Osteoblast (primary cell): ENCODE results near the gene SUCLA2. TPM values are rescaled to one million over a fixed set of nuclear protein-coding genes. Genes with fewer than 3 reads are reported as not detected.

Experiments used
- DNase-seq: peaks from one replicate; pipeline ENCODE4 v3.0.0; 2011; ENCODE audit warnings: low spot score, mixed read lengths; ENCODE audit not compliant: insufficient read length; ENCODE audit errors: missing footprints
- H2AFZ ChIP-seq: 2 replicates; pipeline ENCODE4 v1.6.0; 2011; ENCODE audit warnings: mild to moderate bottlenecking, low read length
- H3K27ac ChIP-seq: 2 replicates; pipeline ENCODE4 v1.5.1; 2011; ENCODE audit warnings: mild to moderate bottlenecking, low read depth, low read length, moderate library complexity
- H3K27me3 ChIP-seq: 2 replicates; pipeline ENCODE4 v1.6.0; 2012; ENCODE audit warnings: mild to moderate bottlenecking, control low read depth, inconsistent platforms, low read length, moderate library complexity; ENCODE audit not compliant: insufficient read depth
- H3K36me3 ChIP-seq: 2 replicates; pipeline ENCODE4 v1.5.1; 2011; ENCODE audit warnings: mild to moderate bottlenecking, low read length, control low read depth, moderate library complexity; ENCODE audit not compliant: insufficient read depth
- H3K4me1 ChIP-seq: 2 replicates; pipeline ENCODE4 v1.5.1; 2011; ENCODE audit warnings: mild to moderate bottlenecking, low read length, control low read depth, moderate library complexity; ENCODE audit not compliant: insufficient read depth
- H3K4me2 ChIP-seq: 2 replicates; pipeline ENCODE4 v1.6.0; 2011; ENCODE audit warnings: mild to moderate bottlenecking, low read length; ENCODE audit not compliant: insufficient read depth
- H3K4me3 ChIP-seq: fragments of 200-600 bp; sonication (generic); 3 replicates; pipeline ENCODE4 v1.5.1; 2012; ENCODE audit warnings: mild to moderate bottlenecking, low read length, inconsistent platforms; ENCODE audit not compliant: insufficient read depth
- H3K79me2 ChIP-seq: 2 replicates; pipeline ENCODE4 v1.6.0; 2012; ENCODE audit warnings: mild to moderate bottlenecking, low read length, control low read depth, inconsistent platforms; ENCODE audit not compliant: insufficient read depth
- H3K9me3 ChIP-seq: 2 replicates; pipeline ENCODE4 v1.5.1; 2011; ENCODE audit warnings: low read depth, low read length, control low read depth
- H4K20me1 ChIP-seq: 2 replicates; pipeline ENCODE4 v1.6.0; 2012; ENCODE audit warnings: mild to moderate bottlenecking, low read length, control low read depth; ENCODE audit not compliant: insufficient read depth
- total RNA-seq: library from RNA; depleted of rRNA; stranded (reverse); fragments of >200 nt; gene quantifications from 2 replicates; pipeline ENCODE4 v1.2.3, GENCODE V29; 2012
- TF ChIP-seq, protein P1 (sequence below): IDR thresholded peaks from 2 replicates; pipeline ENCODE4 v1.5.1; 2011; ENCODE audit warnings: mild to moderate bottlenecking, low read depth, low read length, moderate library complexity; ENCODE audit errors: extremely low read depth

Gene SUCLA2
- total RNA-seq, 1 donor = 36.6 TPM

- no peaks in the 10 kb centered on the region for H3K27me3 ChIP-seq
- no peaks in the 10 kb centered on the region for H4K20me1 ChIP-seq
- H3K4me1 ChIP-seq = peaks cover 3% of the 10 kb centered on the region
- TF ChIP-seq, protein P1, sequence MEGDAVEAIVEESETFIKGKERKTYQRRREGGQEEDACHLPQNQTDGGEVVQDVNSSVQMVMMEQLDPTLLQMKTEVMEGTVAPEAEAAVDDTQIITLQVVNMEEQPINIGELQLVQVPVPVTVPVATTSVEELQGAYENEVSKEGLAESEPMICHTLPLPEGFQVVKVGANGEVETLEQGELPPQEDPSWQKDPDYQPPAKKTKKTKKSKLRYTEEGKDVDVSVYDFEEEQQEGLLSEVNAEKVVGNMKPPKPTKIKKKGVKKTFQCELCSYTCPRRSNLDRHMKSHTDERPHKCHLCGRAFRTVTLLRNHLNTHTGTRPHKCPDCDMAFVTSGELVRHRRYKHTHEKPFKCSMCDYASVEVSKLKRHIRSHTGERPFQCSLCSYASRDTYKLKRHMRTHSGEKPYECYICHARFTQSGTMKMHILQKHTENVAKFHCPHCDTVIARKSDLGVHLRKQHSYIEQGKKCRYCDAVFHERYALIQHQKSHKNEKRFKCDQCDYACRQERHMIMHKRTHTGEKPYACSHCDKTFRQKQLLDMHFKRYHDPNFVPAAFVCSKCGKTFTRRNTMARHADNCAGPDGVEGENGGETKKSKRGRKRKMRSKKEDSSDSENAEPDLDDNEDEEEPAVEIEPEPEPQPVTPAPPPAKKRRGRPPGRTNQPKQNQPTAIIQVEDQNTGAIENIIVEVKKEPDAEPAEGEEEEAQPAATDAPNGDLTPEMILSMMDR = no peak
- H3K4me3 ChIP-seq = no peak overlapping the region
- H3K9me3 ChIP-seq = no peaks in the 10 kb centered on the region
- no peaks in the 10 kb centered on the region for H3K79me2 ChIP-seq
- no peaks in the 10 kb centered on the region for H3K36me3 ChIP-seq
- H3K4me2 ChIP-seq = no peak overlapping the region
- no peak overlapping the region for H3K27ac ChIP-seq
- H2AFZ ChIP-seq = no peak overlapping the region
- DNase-seq = no peak
These were observed 13.3 kb upstream of the SUCLA2 start for GRCh38 chr13:48014359-48014758.

GRCh38 chr13:48012668-48013067, 11.6 kb upstream of the SUCLA2 start:
- H3K79me2 ChIP-seq = no peaks in the 10 kb centered on the region
- peaks cover 9% of the 10 kb centered on the region for H3K4me1 ChIP-seq
- TF ChIP-seq, protein P1 = no peak
- no peak overlapping the region for H3K4me3 ChIP-seq
- no peaks in the 10 kb centered on the region for H3K36me3 ChIP-seq
- H3K27me3 ChIP-seq = no peaks in the 10 kb centered on the region
- no peaks in the 10 kb centered on the region for H4K20me1 ChIP-seq
- H3K9me3 ChIP-seq = no peaks in the 10 kb centered on the region
- no peak overlapping the region for H2AFZ ChIP-seq
- DNase-seq = no peak
- no peak overlapping the region for H3K4me2 ChIP-seq
- no peak overlapping the region for H3K27ac ChIP-seq

- H2AFZ ChIP-seq = no peak overlapping the region
- H3K9me3 ChIP-seq = no peaks in the 10 kb centered on the region
- H3K4me1 ChIP-seq = peaks cover 9% of the 10 kb centered on the region
- H4K20me1 ChIP-seq = no peaks in the 10 kb centered on the region
- no peaks in the 10 kb centered on the region for H3K27me3 ChIP-seq
- no peak overlapping the region for H3K4me2 ChIP-seq
- no peak overlapping the region for H3K27ac ChIP-seq
- no peaks in the 10 kb centered on the region for H3K79me2 ChIP-seq
- DNase-seq = no peak
- H3K36me3 ChIP-seq = no peaks in the 10 kb centered on the region
- TF ChIP-seq, protein P1 = no peak
- H3K4me3 ChIP-seq = no peak overlapping the region
These were observed 9.6 kb upstream of the SUCLA2 start for GRCh38 chr13:48010698-48011097.

DNA sequence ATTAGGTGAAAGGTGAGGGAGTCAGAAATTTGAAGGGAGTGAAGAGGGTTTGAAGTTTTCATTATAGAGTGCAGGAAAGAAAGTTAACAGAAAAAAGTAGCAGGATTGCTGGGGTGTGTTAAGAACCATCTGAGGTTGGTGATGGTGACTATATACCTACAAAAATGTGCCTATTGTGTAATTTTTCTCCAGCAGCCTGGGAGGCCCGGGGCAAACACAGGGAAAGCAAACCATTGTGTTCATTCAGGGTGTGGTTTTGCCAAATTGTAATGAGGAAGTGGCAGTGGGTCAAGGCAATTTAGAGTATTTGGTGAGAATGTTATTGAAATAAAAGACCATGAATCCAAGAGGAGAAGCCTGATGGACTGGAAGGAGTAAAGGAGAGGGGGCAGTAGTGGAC, 8.2 kb upstream of the SUCLA2 start:
- no peaks in the 10 kb centered on the region for H3K79me2 ChIP-seq
- peak overlapping the region; percentile 17 for H2AFZ ChIP-seq
- H3K4me2 ChIP-seq = peak overlapping the region; percentile 18
- peaks cover 9% of the 10 kb centered on the region for H3K4me1 ChIP-seq
- no peak overlapping the region for H3K4me3 ChIP-seq
- TF ChIP-seq, protein P1 = no peak
- H4K20me1 ChIP-seq = no peaks in the 10 kb centered on the region
- no peak overlapping the region for H3K27ac ChIP-seq
- DNase-seq = peak; percentile 75
- H3K27me3 ChIP-seq = no peaks in the 10 kb centered on the region
- no peaks in the 10 kb centered on the region for H3K36me3 ChIP-seq
- no peaks in the 10 kb centered on the region for H3K9me3 ChIP-seq
